Osteocyte (in vitro differentiated cells): ENCODE results near the gene INSL3. TPM values are rescaled to one million over a fixed set of nuclear protein-coding genes. Genes with fewer than 3 reads are reported as not detected.

Experiments
- DNase-seq: peaks from one replicate; pipeline ENCODE4 v3.0.0; 2021; ENCODE audit warnings: mixed read lengths; ENCODE audit not compliant: unreplicated experiment; ENCODE audit errors: extremely low spot score
- H3K27ac Mint-ChIP-seq: one replicate; pipeline ENCODE4 v1.8.0; 2021; ENCODE audit warnings: mild to moderate bottlenecking, mixed read lengths; ENCODE audit not compliant: unreplicated experiment
- H3K27me3 Mint-ChIP-seq: one replicate; pipeline ENCODE4 v1.8.0; 2021; ENCODE audit warnings: mixed read lengths; ENCODE audit not compliant: unreplicated experiment
- H3K36me3 Mint-ChIP-seq: one replicate; pipeline ENCODE4 v1.8.0; 2021; ENCODE audit warnings: mixed read lengths; ENCODE audit not compliant: unreplicated experiment
- H3K4me1 Mint-ChIP-seq: one replicate; pipeline ENCODE4 v1.8.0; 2021; ENCODE audit warnings: mixed read lengths; ENCODE audit not compliant: unreplicated experiment
- H3K4me3 Mint-ChIP-seq: one replicate; pipeline ENCODE4 v1.8.0; 2021; ENCODE audit warnings: mild to moderate bottlenecking, moderate library complexity, mixed read lengths; ENCODE audit not compliant: unreplicated experiment
- H3K9me3 Mint-ChIP-seq: one replicate; pipeline ENCODE4 v1.8.0; 2021; ENCODE audit warnings: mixed read lengths; ENCODE audit not compliant: unreplicated experiment
- total RNA-seq: library from RNA; stranded (reverse); gene quantifications from 2 replicates; pipeline ENCODE4 v1.2.1, GENCODE V29; 2021
- TF ChIP-seq, protein P1 (sequence below): fragments of 200-600 bp; sonication (generic); IDR thresholded peaks from 2 replicates; pipeline ENCODE4 v1.5.0; 2021; ENCODE audit warnings: antibody characterized with exemption, mild to moderate bottlenecking, moderate library complexity

INSL3 gene
- total RNA-seq, 1 donor from 2014 or later, result not detected

GRCh38 chr19:17832443-17833208 is 11.3 kb upstream of the INSL3 start:
- H3K36me3 Mint-ChIP-seq, result no peaks in the 10 kb centered on the region
- peaks cover 12% of the 10 kb centered on the region for H3K27me3 Mint-ChIP-seq
- no peak overlapping the region for H3K4me3 Mint-ChIP-seq
- peaks cover 10% of the 10 kb centered on the region for H3K4me1 Mint-ChIP-seq
- no peak for DNase-seq
- TF ChIP-seq, protein P1, sequence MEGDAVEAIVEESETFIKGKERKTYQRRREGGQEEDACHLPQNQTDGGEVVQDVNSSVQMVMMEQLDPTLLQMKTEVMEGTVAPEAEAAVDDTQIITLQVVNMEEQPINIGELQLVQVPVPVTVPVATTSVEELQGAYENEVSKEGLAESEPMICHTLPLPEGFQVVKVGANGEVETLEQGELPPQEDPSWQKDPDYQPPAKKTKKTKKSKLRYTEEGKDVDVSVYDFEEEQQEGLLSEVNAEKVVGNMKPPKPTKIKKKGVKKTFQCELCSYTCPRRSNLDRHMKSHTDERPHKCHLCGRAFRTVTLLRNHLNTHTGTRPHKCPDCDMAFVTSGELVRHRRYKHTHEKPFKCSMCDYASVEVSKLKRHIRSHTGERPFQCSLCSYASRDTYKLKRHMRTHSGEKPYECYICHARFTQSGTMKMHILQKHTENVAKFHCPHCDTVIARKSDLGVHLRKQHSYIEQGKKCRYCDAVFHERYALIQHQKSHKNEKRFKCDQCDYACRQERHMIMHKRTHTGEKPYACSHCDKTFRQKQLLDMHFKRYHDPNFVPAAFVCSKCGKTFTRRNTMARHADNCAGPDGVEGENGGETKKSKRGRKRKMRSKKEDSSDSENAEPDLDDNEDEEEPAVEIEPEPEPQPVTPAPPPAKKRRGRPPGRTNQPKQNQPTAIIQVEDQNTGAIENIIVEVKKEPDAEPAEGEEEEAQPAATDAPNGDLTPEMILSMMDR, result no peak
- H3K27ac Mint-ChIP-seq, result no peak overlapping the region
- H3K9me3 Mint-ChIP-seq, result no peaks in the 10 kb centered on the region

GRCh38 chr19:17831419-17831888 is 10.1 kb upstream of the INSL3 start:
- Mint-ChIP-seq H3K4me1 (peaks cover 10% of the 10 kb centered on the region), H3K36me3 (no peaks in the 10 kb centered on the region), H3K27me3 (peaks cover 12% of the 10 kb centered on the region), H3K27ac (no peak overlapping the region), H3K4me3 (no peak overlapping the region), H3K9me3 (no peaks in the 10 kb centered on the region)
- DNase-seq, result no peak
- TF ChIP-seq, protein P1, result no peak

DNA sequence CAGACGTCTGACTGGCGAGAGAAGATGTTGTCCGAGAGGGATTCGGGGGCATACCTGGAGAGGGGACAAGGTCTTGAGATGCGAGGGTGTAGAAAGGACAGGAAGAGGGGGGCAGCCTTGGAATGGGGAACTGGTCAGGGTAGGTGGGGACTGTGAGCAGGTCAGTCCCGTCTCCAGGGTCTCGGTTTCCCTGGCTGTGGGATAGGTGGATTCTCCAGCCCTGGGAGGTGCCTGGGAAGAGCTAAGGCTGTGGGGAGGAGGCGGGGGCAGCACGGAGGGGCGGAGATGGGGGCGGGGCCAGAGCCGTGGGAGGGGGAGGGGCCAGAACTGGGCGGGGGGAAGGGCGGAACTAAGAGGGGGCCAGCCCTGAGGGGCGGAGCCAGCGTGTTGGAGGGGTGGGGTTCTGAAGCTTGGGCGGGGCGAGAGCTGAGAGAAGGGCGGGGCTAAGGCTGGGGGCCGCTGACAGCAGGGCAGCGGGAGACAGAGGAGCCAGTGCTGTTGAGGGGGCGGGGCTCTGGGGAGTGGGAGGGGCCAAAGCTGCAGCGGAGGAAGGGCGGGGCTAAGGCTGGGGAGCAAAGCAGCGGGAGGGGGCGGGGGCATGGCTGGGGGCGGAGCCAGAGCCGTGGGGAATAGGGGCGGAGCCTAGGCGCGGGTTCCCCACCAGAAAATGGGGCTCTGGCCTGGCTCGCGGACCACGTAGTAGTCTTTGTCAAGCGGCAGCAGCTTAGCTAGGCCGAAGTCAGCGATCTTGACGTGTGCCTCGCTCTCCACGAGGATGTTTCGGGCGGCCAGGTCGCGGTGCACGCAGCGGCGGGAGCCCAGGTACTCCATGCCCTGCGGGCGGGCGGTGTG is 9.5 kb upstream of the INSL3 start:
- peak overlapping the region; percentile 73 for H3K4me3 Mint-ChIP-seq
- H3K27me3 Mint-ChIP-seq, result peaks cover 12% of the 10 kb centered on the region
- H3K27ac Mint-ChIP-seq, result no peak overlapping the region
- peaks cover 10% of the 10 kb centered on the region for H3K4me1 Mint-ChIP-seq
- TF ChIP-seq, protein P1, result no peak
- no peak for DNase-seq
- no peaks in the 10 kb centered on the region for H3K36me3 Mint-ChIP-seq
- H3K9me3 Mint-ChIP-seq, result no peaks in the 10 kb centered on the region

GRCh38 chr19:17829855-17830566 is 8.7 kb upstream of the INSL3 start:
- Mint-ChIP-seq H3K4me1 (peaks cover 5% of the 10 kb centered on the region), H3K36me3 (no peaks in the 10 kb centered on the region), H3K27ac (no peak overlapping the region), H3K4me3 (peak overlapping the region; percentile 73), H3K9me3 (no peaks in the 10 kb centered on the region), H3K27me3 (peaks cover 11% of the 10 kb centered on the region)
- TF ChIP-seq, protein P1, result no peak
- DNase-seq, result no peak
